ENCODE measurements around the gene HABP4. TPM values are rescaled to one million over a fixed set of nuclear protein-coding genes. Genes with fewer than 3 reads are reported as not detected.

HABP4 gene, protein sequence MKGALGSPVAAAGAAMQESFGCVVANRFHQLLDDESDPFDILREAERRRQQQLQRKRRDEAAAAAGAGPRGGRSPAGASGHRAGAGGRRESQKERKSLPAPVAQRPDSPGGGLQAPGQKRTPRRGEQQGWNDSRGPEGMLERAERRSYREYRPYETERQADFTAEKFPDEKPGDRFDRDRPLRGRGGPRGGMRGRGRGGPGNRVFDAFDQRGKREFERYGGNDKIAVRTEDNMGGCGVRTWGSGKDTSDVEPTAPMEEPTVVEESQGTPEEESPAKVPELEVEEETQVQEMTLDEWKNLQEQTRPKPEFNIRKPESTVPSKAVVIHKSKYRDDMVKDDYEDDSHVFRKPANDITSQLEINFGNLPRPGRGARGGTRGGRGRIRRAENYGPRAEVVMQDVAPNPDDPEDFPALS
- total RNA-seq (2014; rRNA removed; shearing (Covaris generic)), result 14.8 and 15.2 TPM in 2 replicates

DNA sequence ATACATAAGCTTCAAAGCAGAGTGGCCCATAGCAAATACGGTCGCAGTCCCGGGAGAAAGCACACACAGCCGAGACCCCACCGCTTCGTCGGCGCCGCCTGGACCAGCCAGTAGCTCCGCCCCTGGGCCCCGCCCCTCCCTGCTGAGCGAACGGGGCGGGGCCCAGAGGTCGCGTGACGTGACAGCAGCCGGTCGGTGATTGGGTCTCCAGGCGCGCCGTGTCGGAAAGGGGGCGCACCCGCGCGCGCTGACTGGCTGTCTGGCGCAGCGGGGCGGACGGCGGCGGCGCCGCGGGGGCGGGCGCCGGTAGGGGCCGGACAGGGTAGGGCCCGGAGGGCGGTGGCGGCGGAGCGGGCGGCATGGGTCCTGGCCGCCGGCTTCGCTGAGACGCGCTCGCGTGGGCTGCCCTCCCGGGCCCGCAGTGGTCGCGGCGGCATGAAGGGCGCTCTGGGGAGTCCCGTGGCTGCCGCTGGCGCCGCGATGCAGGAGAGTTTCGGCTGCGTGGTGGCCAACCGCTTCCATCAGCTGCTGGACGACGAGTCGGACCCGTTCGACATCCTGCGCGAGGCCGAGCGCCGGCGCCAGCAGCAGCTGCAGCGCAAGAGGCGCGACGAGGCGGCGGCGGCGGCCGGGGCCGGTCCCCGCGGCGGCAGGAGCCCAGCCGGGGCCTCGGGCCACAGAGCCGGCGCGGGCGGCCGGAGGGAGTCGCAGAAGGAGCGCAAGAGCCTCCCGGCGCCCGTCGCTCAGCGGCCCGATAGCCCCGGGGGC lies at the start of gene HABP4:
Gene HABP4 (plus strand): TSS at position 325 of the 768 bp plus-strand sequence. CDS start 111 bp downstream, at position 436.
- peak within 1 kb of the TSS; percentile 25; the same call in 1 of the 2 replicates for H3K27ac ChIP-seq
- H3K9me3 ChIP-seq (replicated peaks), result no peaks in the 10 kb centered on the region
- DNase-seq, result peak; percentile 97 to 98

DNA sequence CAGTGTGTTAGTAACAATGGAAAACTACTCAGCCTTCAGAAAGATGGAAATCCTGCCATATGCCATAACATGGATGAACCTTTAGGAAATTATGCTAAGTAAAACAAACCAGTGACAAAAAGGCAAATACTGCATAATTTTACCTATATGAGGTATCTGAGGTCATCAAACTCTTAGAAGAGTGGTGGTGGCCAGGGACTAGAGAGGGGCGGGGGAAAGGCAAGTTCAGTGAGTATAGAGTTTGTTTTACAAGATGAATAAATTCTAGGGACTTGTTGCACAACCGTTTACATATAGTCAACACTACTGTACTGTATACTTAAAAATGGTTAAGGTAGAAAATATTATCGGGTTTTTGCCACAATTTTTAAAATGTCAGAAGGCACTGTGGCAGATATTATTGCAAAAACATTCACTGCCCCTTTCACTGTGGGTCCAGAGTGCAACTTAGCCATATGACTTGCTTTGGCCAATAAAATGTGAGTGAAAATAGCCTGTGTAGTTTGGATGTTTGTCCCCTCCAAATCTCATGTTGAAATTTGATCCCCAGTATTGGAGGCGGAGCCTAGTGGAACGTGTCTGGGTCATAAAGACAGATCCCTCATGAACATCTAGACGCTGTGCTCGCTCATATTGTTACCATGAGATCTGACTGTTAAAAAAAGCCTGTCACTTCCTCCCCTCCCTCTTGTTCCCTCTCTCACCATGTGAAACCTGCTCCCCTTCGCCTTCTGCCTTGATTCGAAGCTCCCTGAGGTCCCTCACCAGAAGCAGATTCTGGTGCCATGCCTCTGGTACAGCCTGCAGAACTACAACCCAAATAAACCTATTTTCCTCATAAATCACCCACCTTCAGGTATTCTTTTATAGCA lies 41.3 kb upstream of the HABP4 start:
- Histone ChIP-seq H3K27ac (no peak overlapping the region), H3K4me1 (no peaks in the 10 kb centered on the region), H3K27me3 (no peaks in the 10 kb centered on the region), H3K36me3 (peaks cover 24% of the 10 kb centered on the region), H3K4me3 (no peak overlapping the region), H3K9me3 (replicated peaks) (no peaks in the 10 kb centered on the region)
- DNase-seq, result no peak

More for the DNA sequence above, at the start of gene HABP4:
- peaks cover 8% of the 10 kb centered on the region; the same call in 1 of the 2 replicates for H3K4me1 ChIP-seq
- H3K4me3 ChIP-seq, result peak within 1 kb of the TSS; percentile 84
- H3K27me3 ChIP-seq, result no peaks in the 10 kb centered on the region
- H3K36me3 ChIP-seq, result no peaks in the 10 kb centered on the region

DNA sequence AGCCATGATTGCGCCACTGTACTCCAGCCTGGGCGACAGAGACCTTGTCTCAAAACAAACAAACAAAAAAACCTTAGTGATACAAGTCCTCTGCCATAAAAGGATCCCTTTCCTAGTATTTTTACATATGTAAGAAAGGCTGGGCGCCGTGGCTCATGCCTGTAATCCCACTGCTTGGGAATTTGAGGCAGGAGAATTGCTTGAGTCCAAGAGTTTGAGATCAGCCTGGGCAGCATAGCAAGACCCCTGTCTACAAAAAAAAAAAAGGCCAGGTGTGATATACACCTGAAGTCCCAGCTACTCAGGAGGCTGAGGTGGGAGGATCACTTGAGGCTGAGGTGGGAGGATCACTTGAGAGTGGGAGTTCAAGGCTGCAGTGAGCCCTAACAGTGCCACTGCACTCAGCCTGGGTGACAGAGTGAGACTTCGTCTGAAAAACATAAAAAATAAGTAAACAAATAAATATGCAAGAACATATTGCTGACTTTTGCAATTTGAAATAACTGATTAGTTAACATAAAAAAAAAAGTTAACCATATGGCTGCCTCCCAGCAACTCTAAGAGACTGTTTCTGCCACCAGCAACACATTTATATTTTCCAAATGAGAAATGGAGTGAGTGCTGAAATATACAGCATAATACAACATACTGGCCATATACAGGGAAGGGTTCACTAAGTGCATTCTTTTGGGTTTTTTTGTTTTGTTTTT lies 38.7 kb upstream of the HABP4 start:
- no peaks in the 10 kb centered on the region for H3K9me3 ChIP-seq (replicated peaks)
- no peak overlapping the region for H3K27ac ChIP-seq
- H3K4me3 ChIP-seq, result no peak overlapping the region
- peaks cover 21% of the 10 kb centered on the region for H3K36me3 ChIP-seq
- DNase-seq, result no peak
- H3K27me3 ChIP-seq, result no peaks in the 10 kb centered on the region
- H3K4me1 ChIP-seq, result no peaks in the 10 kb centered on the region

DNA sequence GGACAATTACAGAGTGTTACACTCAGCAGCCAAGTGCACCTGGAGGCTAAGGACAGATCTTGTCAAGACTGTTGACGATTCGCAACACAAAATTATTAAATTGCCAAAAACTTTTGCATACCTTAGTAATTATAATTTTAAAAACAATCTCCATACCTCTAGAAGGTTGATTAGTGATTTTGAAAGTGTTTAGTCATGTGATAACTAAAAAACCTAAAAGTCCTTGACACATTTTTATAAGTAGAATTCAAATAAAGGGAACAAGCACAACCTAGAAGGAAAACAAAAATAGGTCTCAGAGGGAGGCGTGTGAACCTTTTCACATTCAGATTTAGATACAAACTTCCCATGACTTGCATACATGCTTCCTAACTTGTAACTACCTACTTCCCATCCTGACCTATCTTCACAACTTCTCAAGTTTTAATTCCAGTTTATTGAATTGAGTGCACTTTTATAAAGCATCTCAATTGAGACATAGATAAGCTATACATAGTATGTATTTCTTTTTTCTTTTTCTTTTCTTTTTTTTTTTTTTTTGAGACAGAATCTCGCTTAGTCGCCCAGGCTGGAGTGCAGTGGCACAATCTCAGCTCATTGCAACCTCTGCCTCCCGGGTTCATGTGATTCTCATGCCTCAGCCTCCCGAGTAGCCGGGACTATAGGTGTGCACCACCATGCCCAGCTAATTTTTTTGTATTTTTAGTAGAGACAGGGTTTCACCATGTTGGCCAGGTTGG lies 37.6 kb upstream of the HABP4 start:
- DNase-seq, result no peak
- H3K36me3 ChIP-seq, result peaks cover 23% of the 10 kb centered on the region
- H3K4me3 ChIP-seq, result no peak overlapping the region
- no peak overlapping the region for H3K27ac ChIP-seq
- H3K9me3 ChIP-seq (replicated peaks), result no peaks in the 10 kb centered on the region
- H3K27me3 ChIP-seq, result no peaks in the 10 kb centered on the region
- no peaks in the 10 kb centered on the region for H3K4me1 ChIP-seq

DNA sequence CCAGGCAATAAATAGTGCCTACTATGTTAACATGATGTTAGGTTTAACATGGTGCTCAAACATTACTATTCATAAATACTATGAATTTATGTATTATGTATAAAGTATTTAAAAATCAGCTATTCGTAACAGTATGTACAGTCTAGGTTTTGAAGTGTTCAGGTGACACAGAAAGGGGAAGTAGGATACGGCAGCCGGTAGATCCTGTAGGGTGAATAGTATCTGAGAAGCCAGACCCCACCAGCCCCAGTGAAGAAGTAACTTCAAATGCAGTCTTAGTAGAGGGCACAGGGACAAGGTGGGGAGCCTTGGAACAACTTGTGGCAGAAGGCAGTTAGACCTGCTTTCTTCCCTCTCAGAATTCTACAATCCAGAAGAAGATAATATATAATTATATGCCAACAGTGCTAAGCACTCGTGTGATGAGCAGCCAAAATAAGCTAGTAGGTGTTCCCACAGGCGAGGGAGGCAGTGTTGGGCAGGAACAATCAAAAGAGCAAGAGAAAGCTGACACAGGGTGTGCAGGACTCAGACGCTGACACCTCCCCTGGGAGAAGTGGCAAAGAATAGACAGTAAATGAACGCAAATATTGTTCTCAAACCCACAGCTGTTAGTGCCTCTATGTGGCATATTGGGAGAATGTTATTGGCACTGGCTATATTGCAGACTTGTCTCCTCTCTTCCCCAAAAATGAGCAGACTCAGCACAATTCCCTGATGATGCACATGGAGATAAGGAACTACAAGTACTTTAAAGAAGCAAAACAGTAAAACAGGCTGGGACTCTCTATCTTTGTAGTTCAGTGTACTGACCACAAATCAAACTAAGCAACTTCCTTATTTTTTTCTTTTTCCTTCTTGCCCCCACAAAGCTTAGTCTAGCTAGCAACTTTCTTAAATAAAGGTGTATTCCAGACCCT lies 36.4 kb upstream of the HABP4 start:
- Histone ChIP-seq H3K36me3 (peaks cover 15% of the 10 kb centered on the region), H3K4me3 (no peak overlapping the region), H3K27ac (no peak overlapping the region), H3K4me1 (no peaks in the 10 kb centered on the region), H3K27me3 (no peaks in the 10 kb centered on the region), H3K9me3 (replicated peaks) (no peaks in the 10 kb centered on the region)
- peak in 1 of 2 experiments; percentile 31 for DNase-seq

DNA sequence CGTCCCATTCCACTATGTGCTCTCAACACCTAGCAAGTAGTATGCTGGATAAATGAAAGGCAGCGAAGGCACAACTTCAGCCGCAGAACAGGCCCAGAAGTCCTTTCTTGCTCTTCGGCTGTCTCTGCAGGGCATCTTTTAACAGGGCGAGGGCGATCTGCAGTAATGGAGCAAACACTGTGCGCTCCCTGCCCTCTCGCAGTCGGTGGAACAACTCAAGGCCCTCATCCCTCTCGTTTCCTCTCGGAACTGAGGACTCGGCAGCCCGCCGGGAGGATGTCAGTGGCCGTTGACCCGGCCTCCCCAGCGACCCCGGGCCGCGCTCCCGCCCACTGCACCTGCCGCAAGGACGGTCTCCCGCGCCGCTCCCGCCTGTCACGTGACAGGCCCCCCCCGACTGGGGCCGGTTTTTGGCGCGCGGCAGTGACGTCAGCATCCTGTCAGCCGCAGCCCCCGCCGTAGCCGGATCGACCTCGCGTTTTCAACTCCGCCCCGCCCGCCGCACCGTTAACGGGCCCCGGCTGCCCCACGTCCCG lies 32.9 kb upstream of the HABP4 start:
- Histone ChIP-seq H3K27ac (peak overlapping the region; percentile 40), H3K27me3 (no peaks in the 10 kb centered on the region), H3K4me3 (peak overlapping the region; percentile 90), H3K36me3 (peaks cover 5% of the 10 kb centered on the region), H3K9me3 (replicated peaks) (no peaks in the 10 kb centered on the region), H3K4me1 (peaks cover 11% of the 10 kb centered on the region)
- peak; percentile 86 to 89 for DNase-seq

DNA sequence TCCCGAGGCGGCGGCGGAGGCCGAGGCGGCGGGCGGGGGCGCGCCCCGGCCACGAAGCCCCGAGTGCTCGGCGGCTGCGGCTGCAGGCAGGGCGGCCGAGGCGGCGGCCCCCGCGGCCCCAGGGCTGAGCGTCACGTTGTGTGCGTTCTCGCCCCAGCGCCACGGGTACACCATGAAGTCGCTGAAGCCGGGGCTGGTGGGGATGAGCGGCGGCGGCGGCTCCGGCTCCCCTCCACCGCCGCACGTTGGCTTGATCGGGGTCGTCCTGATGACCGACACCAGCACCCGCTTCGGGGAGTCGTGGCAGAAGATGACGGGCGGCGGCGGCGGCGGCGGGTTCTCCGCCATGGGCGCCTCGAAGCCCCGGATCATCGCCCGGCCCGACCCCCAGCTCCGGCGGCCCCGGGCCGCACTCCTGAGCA lies 32.3 kb upstream of the HABP4 start:
- DNase-seq, result peak; percentile 33 to 40
- Histone ChIP-seq H3K27me3 (no peaks in the 10 kb centered on the region), H3K36me3 (peaks cover 5% of the 10 kb centered on the region), H3K27ac (peak overlapping the region; percentile 92), H3K4me1 (peaks cover 11% of the 10 kb centered on the region), H3K9me3 (replicated peaks) (no peaks in the 10 kb centered on the region), H3K4me3 (peak overlapping the region; percentile 90)

DNA sequence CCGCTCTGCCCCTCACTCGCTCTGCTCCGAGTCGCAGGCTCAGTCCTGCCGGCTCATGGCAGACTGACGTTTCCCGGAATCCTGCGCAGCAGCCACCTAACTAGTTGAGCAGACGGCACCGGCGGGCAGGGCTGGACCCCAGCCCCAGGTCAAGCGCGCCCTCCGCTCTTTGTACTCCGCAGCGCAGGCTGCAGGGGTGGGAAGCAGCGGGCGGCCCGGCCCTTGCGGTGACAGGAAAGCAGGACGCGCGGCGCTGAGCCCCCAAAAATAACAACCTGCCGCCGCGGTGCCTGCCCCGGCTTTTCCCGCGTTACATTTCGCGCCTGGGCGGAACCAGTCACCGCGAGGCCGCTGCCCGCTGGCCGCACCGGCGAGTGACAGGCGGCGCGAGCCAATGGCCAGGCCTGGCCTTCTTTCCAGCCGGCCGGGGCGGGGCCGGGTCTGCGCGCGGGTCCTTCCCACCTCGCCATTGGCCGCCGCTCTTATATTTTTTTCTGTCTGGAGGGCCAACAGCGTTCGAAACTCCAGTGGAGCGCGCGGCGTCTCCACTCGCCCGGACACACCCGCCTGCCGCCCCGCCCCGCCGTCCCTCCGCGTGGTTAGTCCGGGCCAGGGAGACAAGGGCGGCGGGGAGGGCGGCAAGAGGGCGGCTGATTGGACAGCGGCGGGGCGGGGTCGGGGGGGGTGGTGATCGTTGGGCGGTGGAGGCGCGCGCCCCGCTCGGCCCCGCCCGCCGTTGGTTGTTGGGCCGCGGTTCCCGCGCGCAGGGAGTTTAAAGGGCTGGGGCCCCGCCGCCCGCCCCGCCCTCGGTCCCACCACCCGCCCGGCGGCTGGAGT lies 31.7 kb upstream of the HABP4 start, which contains the start of gene ZNF367:
Gene ZNF367 (minus strand): TSS at position 288 of the 837 bp plus-strand sequence. CDS start 338 bp downstream, outside the sequence.
- H3K27ac ChIP-seq, result peak within 1 kb of the TSS; percentile 92
- H3K9me3 ChIP-seq (replicated peaks), result no peaks in the 10 kb centered on the region
- H3K27me3 ChIP-seq, result no peaks in the 10 kb centered on the region
- peaks cover 5% of the 10 kb centered on the region for H3K36me3 ChIP-seq
- peak; percentile 98 to 99 for DNase-seq
- peaks cover 11% of the 10 kb centered on the region for H3K4me1 ChIP-seq
- peak within 1 kb of the TSS; percentile 90 for H3K4me3 ChIP-seq

DNA sequence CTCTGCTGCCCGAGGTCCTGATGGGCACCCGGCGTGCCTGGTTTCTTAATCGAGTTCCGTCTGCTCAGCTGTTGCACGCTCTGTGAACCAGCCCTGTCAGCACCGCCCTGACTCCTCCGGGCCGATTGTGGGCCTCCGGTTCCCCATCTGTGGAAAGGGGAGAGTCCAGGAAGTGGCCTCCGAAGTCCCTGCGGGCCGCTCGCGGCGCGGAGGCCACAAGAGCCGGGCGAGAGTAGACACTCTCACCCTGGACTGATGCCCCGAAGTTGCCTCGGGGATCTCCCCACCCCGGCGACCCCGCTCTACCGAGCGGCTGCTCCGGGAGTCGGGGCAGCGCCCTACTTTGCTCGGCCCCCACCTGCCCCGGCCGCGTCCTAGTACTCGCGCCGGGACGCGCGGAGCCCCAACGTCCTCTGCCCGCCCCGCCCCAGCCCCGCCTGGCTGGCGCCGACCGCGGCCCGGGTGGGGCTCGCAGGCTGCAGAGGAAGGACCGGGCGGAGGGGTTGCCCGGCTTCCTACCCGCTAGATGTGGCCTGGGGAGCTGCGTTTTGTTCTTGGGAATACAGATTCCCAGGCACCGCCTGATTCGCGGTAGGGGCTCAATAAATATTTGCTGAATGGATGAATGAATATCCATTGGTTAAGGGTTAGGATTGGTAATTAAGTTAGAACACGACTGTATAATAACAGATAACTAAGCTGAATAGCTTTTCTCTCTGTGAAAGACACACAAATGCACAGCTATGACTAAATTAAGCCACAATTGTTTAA lies 30.9 kb upstream of the HABP4 start:
- no peaks in the 10 kb centered on the region for H3K27me3 ChIP-seq
- H3K9me3 ChIP-seq (replicated peaks), result no peaks in the 10 kb centered on the region
- H3K27ac ChIP-seq, result peak overlapping the region; percentile 92
- H3K4me1 ChIP-seq, result peaks cover 11% of the 10 kb centered on the region
- peak; percentile 88 to 89 for DNase-seq
- H3K36me3 ChIP-seq, result peaks cover 4% of the 10 kb centered on the region
- H3K4me3 ChIP-seq, result peak overlapping the region; percentile 90

DNA sequence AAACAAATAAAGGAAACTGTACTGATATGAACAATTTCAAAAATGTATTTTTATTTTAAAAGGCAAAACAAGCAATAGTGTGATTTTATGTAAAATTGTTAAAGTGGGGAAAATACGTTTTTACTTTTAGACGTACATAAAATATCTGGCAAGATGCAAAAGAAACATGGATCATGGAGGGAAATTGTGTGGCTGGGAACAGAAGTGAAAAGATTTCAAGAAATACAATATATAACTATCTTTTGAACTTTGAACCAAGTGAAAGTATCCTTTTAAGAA lies 30.3 kb upstream of the HABP4 start:
- peak overlapping the region; percentile 92 for H3K27ac ChIP-seq
- peaks cover 11% of the 10 kb centered on the region for H3K4me1 ChIP-seq

More for the DNA sequence above, 30.3 kb upstream of the HABP4 start:
- no peak for DNase-seq
- peak overlapping the region; percentile 90 for H3K4me3 ChIP-seq
- no peaks in the 10 kb centered on the region for H3K9me3 ChIP-seq (replicated peaks)
- H3K36me3 ChIP-seq, result peaks cover 3% of the 10 kb centered on the region; the same call in 1 of the 2 replicates
- H3K27me3 ChIP-seq, result no peaks in the 10 kb centered on the region

All from SJCRH30 (cell line).